Thoracic aorta (tissue), 2 donors: ENCODE data around the gene OPTN. TPM values are rescaled to one million over a fixed set of nuclear protein-coding genes. Genes with fewer than 3 reads are reported as not detected.
"Not testable (repeated sequence)": the region's sequence is repeated elsewhere in the genome, so short reads cannot be mapped to it uniquely, and the experiment has no call there.

Experiments used
- ATAC-seq: fragments of 150-250 bp; one replicate; pipeline ENCODE4 v1.8.0; 2017; ENCODE audit warnings: low read depth; ENCODE audit not compliant: insufficient number of reproducible peaks, low FRiP score
- DNase-seq: peaks from one replicate; pipeline ENCODE4 v3.0.0-alpha.2; 2020; ENCODE audit warnings: low spot score
- H3K27ac ChIP-seq, 2 donors: fragments of 200-600 bp; sonication (generic); 1 replicate in 1 of 2; 2 replicates in 1 of 2; pipeline ENCODE4 v1.5.1; 2016; ENCODE audit warnings: mild to moderate bottlenecking in 2 of 2, moderate library complexity in 2 of 2
- H3K27me3 ChIP-seq: fragments of 200-600 bp; sonication (generic); replicated peaks from 2 replicates; pipeline ENCODE4 v1.6.0; 2016; ENCODE audit warnings: mild to moderate bottlenecking; ENCODE audit not compliant: insufficient read depth
- H3K36me3 ChIP-seq: fragments of 200-600 bp; sonication (generic); one replicate; pipeline ENCODE4 v1.5.1; 2016
- H3K4me1 ChIP-seq, 2 donors: fragments of 200-600 bp; sonication (generic); 1 replicate in 1 of 2; 2 replicates in 1 of 2; pipeline versions ENCODE4 v1.5.1 to v1.6.0; 2016; ENCODE audit warnings: low read depth in 2 of 2, mild to moderate bottlenecking in 1 of 2; ENCODE audit not compliant: control insufficient read depth in 1 of 2
- H3K4me3 ChIP-seq: fragments of 200-600 bp; sonication (generic); 2 replicates; pipeline ENCODE4 v1.5.1; 2016; ENCODE audit warnings: mild to moderate bottlenecking
- H3K9me3 ChIP-seq: fragments of 200-600 bp; sonication (generic); 2 replicates; pipeline ENCODE4 v1.5.1; 2016
- total RNA-seq, 2 donors: library from RNA; depleted of rRNA; stranded (reverse); fragments of >200 nt; gene quantifications; one replicate each; pipeline versions ENCODE4 v1.1.0 to v1.2.3, GENCODE V29; 2016
- TF ChIP-seq, protein P1 (sequence below): fragments of 200-600 bp; sonication (generic); IDR thresholded peaks from one replicate; pipeline ENCODE4 v1.5.1; 2019; ENCODE audit warnings: antibody characterized with exemption

The OPTN gene
- total RNA-seq, 2 donors from 2014 or later = 55.8 to 70.3 TPM

DNA sequence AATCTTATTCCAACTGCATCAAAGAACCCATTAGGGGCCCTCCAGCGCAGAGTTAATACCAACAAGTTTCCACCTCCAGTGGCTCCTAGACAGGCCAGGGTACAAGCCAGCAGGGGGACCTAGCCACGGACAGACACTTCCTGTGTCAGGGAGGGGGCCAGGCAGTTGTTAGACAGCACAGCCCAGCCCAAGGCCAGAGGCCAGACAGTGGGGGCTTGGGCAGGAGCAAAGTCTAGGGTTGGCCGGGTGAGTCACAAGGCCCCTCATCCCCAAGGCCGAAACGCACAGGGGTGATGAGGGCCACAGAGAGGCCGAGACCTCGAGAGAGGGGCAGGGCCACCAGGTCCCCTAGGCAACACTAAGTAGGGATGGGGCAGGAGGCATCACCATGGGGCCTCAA is 19.3 kb upstream of the OPTN start:
- ATAC-seq (no peak), DNase-seq (no peak)
- Histone ChIP-seq H3K27ac (no peak overlapping the region), H3K4me1 (no peaks in the 10 kb centered on the region), H3K9me3 (peaks cover 33% of the 10 kb centered on the region), H3K36me3 (no peaks in the 10 kb centered on the region), H3K27me3 (no peaks in the 10 kb centered on the region), H3K4me3 (no peak overlapping the region)
- TF ChIP-seq, protein P1, sequence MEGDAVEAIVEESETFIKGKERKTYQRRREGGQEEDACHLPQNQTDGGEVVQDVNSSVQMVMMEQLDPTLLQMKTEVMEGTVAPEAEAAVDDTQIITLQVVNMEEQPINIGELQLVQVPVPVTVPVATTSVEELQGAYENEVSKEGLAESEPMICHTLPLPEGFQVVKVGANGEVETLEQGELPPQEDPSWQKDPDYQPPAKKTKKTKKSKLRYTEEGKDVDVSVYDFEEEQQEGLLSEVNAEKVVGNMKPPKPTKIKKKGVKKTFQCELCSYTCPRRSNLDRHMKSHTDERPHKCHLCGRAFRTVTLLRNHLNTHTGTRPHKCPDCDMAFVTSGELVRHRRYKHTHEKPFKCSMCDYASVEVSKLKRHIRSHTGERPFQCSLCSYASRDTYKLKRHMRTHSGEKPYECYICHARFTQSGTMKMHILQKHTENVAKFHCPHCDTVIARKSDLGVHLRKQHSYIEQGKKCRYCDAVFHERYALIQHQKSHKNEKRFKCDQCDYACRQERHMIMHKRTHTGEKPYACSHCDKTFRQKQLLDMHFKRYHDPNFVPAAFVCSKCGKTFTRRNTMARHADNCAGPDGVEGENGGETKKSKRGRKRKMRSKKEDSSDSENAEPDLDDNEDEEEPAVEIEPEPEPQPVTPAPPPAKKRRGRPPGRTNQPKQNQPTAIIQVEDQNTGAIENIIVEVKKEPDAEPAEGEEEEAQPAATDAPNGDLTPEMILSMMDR = no peak

- H3K27me3 ChIP-seq, DNase-seq, H3K36me3 ChIP-seq, H3K4me3 ChIP-seq, H3K27ac ChIP-seq, H3K4me1 ChIP-seq, ATAC-seq: not testable (repeated sequence)
- H3K9me3 ChIP-seq = peaks cover 33% of the 10 kb centered on the region
These were observed 16.3 kb upstream of the OPTN start for GRCh38 chr10:13083700-13084099.

DNA sequence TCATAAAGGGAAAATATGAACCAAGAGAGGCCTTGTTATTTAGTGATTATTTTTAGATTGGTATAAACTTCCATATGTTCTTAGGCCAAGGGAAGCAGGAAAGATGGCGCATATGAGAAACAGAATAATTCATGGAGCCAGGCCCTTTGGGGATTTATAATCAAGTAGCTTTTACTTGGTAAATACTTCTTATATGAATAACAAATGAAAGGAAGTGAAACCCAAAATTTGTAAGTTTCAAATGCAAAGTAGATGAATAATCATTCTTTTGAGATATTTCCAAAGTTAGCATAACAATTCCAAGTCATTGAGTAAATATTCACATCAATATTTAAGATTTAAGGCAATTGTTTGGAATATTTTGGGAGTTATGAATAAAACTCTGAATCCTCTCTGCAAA is 13.9 kb upstream of the OPTN start:
- Histone ChIP-seq H3K4me1 (peaks cover 6 to 10% of the 10 kb centered on the region in 2 donors), H3K27ac (no peak overlapping the region), H3K36me3 (no peaks in the 10 kb centered on the region), H3K9me3 (peaks cover 14% of the 10 kb centered on the region), H3K4me3 (no peak overlapping the region), H3K27me3 (no peaks in the 10 kb centered on the region)
- ATAC-seq (no peak), DNase-seq (no peak)
- TF ChIP-seq, protein P1 = no peak

DNA sequence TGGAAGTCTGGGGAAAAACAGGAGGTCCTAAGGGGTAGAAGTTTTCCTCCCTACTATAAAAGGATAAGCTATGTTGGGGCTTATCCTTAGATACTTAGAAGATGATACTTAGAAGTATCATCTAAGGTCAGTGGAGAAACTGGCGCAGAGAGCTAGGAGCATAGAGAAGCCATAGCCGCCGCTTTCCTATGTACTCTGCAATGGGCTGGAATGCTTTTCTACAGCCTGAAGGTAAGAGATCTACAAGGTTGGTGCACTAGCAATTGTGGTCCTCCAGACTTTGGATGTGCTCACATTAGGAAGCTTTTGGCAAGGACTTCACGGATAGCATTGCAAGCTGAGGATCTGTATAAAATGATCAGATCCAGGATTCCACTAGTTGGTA is 12.4 kb upstream of the OPTN start:
- DNase-seq = no peak
- Histone ChIP-seq H3K36me3 (no peaks in the 10 kb centered on the region), H3K9me3 (peaks cover 14% of the 10 kb centered on the region), H3K27me3 (no peaks in the 10 kb centered on the region), H3K4me1 (peaks cover 6 to 23% of the 10 kb centered on the region in 2 donors), H3K4me3 (no peak overlapping the region), H3K27ac (peak overlapping the region in 1 of 2 donors; percentile 57)
- ATAC-seq = no peak
- TF ChIP-seq, protein P1 = no peak

DNA sequence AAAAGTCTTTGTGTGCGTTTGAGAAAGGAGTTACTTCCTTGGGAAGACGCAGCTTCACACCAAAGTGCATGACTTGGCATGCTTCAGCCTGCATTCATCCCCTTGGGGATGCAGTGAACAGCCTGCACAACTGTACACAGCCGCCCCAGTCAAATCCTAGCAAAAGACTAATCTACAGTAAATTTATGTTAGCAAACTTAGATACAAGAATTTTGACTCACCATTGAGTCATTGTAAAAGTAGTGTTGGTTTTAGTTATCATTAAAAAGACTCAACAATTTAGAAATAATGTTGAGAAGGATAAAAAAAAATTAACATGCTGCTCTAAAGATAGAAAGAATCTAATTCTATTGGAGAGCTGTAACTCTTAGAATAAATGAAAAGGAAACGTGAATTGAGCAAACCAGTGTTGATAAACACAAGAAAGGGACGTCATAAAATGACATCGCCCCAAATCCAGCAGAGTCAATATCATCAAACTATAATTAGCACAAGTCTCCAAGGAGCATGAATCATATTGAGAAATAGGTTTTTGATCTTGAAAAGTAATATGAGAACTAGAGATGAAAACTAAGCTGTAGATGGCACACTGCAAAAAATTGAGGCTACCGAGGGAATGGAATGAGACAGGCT is 11.9 kb upstream of the OPTN start:
- Histone ChIP-seq H3K27me3 (no peaks in the 10 kb centered on the region), H3K9me3 (peaks cover 14% of the 10 kb centered on the region), H3K4me3 (peak overlapping the region; percentile 12), H3K36me3 (no peaks in the 10 kb centered on the region), H3K4me1 (peaks cover 6 to 23% of the 10 kb centered on the region in 2 donors), H3K27ac (peak overlapping the region in 1 of 2 donors; percentile 57)
- DNase-seq (no peak), ATAC-seq (no peak)
- TF ChIP-seq, protein P1 = no peak

DNA sequence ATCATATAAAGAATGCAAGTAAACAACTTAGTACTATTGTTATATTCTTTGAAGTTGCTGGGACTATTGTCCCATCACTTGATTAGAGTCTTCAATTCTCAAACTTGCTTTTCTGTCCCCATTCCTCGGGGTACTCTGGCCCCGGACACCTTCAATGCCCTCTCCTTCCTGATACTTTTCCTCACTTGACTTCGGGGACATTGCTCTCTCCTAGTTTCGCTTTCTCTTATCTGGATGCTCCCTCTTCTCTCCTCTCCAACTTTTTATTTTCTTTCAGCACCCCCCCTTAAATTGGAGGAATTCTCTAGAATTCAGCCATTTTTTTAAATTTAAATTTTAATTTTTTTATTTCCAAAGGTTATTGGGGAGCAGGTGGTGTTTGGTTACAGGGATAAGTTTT is 10.6 kb upstream of the OPTN start:
- TF ChIP-seq, protein P1 = no peak
- Histone ChIP-seq H3K27me3 (no peaks in the 10 kb centered on the region), H3K4me1 (peaks cover 6 to 23% of the 10 kb centered on the region in 2 donors), H3K4me3 (no peak overlapping the region), H3K36me3 (no peaks in the 10 kb centered on the region), H3K9me3 (peaks cover 2% of the 10 kb centered on the region), H3K27ac (no peak overlapping the region)
- DNase-seq = no peak
- no peak for ATAC-seq
